H9 (cell line): Measurements from ENCODE around the gene BSG. TPM values are rescaled to one million over a fixed set of nuclear protein-coding genes. Genes with fewer than 3 reads are reported as not detected.
"Not testable (repeated sequence)": the region's sequence is repeated elsewhere in the genome, so short reads cannot be mapped to it uniquely, and the experiment has no call there.

Experiments
- DNase-seq: peaks from one replicate; pipeline ENCODE4 v3.0.0-alpha.2; 2017
- H2AFZ ChIP-seq: one replicate; pipeline ENCODE4 v1.6.1; 2013; ENCODE audit warnings: mild to moderate bottlenecking, low read length, control low read depth, moderate library complexity
- H2AK5ac ChIP-seq: 2 replicates; pipeline ENCODE4 v1.6.1; 2013; ENCODE audit warnings: low read length, control low read depth, mixed read lengths; ENCODE audit not compliant: insufficient read length
- H2BK120ac ChIP-seq: one replicate; pipeline ENCODE4 v1.6.1; 2013; ENCODE audit warnings: low read depth, mild to moderate bottlenecking, low read length, control low read depth, inconsistent platforms; ENCODE audit not compliant: poor library complexity, severe bottlenecking
- H2BK12ac ChIP-seq: 2 replicates; pipeline ENCODE4 v1.6.1; 2013; ENCODE audit warnings: low read length, control low read depth, mixed read lengths, low read depth; ENCODE audit not compliant: insufficient read length
- H2BK15ac ChIP-seq: 2 replicates; pipeline ENCODE4 v1.6.1; 2013; ENCODE audit warnings: low read depth, low read length, control low read depth
- H2BK20ac ChIP-seq: one replicate; pipeline ENCODE4 v1.6.1; 2013; ENCODE audit warnings: low read depth, mild to moderate bottlenecking, low read length, control low read depth, inconsistent platforms; ENCODE audit not compliant: poor library complexity, severe bottlenecking
- H2BK5ac ChIP-seq: 2 replicates; pipeline ENCODE4 v1.6.1; 2013; ENCODE audit warnings: low read length, control low read depth, mixed read lengths; ENCODE audit not compliant: insufficient read length
- H3K14ac ChIP-seq: 2 replicates; pipeline ENCODE4 v1.6.1; 2013; ENCODE audit warnings: low read length, control low read depth; ENCODE audit not compliant: insufficient read depth
- H3K18ac ChIP-seq: 2 replicates; pipeline ENCODE4 v1.6.1; 2013; ENCODE audit warnings: low read depth, mild to moderate bottlenecking, mixed read lengths, low read length, control low read depth; ENCODE audit not compliant: insufficient read length
- H3K23ac ChIP-seq: 2 replicates; pipeline ENCODE4 v1.6.1; 2013; ENCODE audit warnings: low read length, control low read depth, mixed read lengths, low read depth; ENCODE audit not compliant: insufficient read length
- H3K23me2 ChIP-seq: 2 replicates; pipeline ENCODE4 v1.6.1; 2013; ENCODE audit warnings: low read depth, mild to moderate bottlenecking, mixed read lengths, low read length, control low read depth; ENCODE audit not compliant: insufficient read length, poor library complexity, severe bottlenecking
- H3K27ac ChIP-seq: 2 replicates; pipeline ENCODE4 v1.5.1; 2013; ENCODE audit warnings: low read length, control low read depth, mixed read lengths, low read depth; ENCODE audit not compliant: insufficient read length
- H3K27me3 ChIP-seq: 2 replicates; pipeline ENCODE4 v1.6.1; 2013; ENCODE audit warnings: low read length, control low read depth, inconsistent platforms; ENCODE audit not compliant: insufficient read depth
- H3K4ac ChIP-seq: 2 replicates; pipeline ENCODE4 v1.6.1; 2013; ENCODE audit warnings: low read depth, mild to moderate bottlenecking, control low read depth, inconsistent platforms, low read length, moderate library complexity
- H3K4me1 ChIP-seq: 2 replicates; pipeline ENCODE4 v1.6.1; 2013; ENCODE audit warnings: low read length, control low read depth, inconsistent platforms; ENCODE audit not compliant: insufficient read depth
- H3K4me2 ChIP-seq: 2 replicates; pipeline ENCODE4 v1.6.1; 2013; ENCODE audit warnings: low read length, control low read depth, mixed read lengths; ENCODE audit not compliant: insufficient read length, insufficient read depth
- H3K56ac ChIP-seq: 2 replicates; pipeline ENCODE4 v1.6.1; 2013; ENCODE audit warnings: low read depth, mild to moderate bottlenecking, mixed read lengths, low read length, control low read depth; ENCODE audit not compliant: insufficient read length
- H3K79me1 ChIP-seq: 2 replicates; pipeline ENCODE4 v1.6.1; 2013; ENCODE audit warnings: low read depth, mild to moderate bottlenecking, moderate library complexity, low read length, control low read depth, inconsistent platforms; ENCODE audit not compliant: insufficient read depth, poor library complexity, severe bottlenecking
- H3K79me2 ChIP-seq: 2 replicates; pipeline ENCODE4 v1.6.1; 2013; ENCODE audit warnings: low read length, control low read depth, inconsistent platforms; ENCODE audit not compliant: insufficient read depth
- H3K9ac ChIP-seq: 2 replicates; pipeline ENCODE4 v1.6.1; 2013; ENCODE audit warnings: low read length, control low read depth, mixed read lengths; ENCODE audit not compliant: insufficient read length; ENCODE audit errors: extremely low read depth
- H3K9me3 ChIP-seq: one replicate; pipeline ENCODE4 v1.6.1; 2013; ENCODE audit warnings: low read depth, low read length, inconsistent platforms; ENCODE audit not compliant: control insufficient read depth
- H3T11ph ChIP-seq: one replicate; pipeline ENCODE4 v1.6.1; 2013; ENCODE audit warnings: mild to moderate bottlenecking, low read length, control low read depth, inconsistent platforms
- H4K20me1 ChIP-seq: one replicate; pipeline ENCODE4 v1.6.1; 2013; ENCODE audit not compliant: control insufficient read depth, insufficient read length, insufficient read depth
- H4K5ac ChIP-seq: 2 replicates; pipeline ENCODE4 v1.6.1; 2013; ENCODE audit warnings: low read depth, mild to moderate bottlenecking, mixed read lengths, low read length, control low read depth; ENCODE audit not compliant: insufficient read length
- H4K8ac ChIP-seq: replicated peaks from 2 replicates; pipeline ENCODE4 v1.6.1; 2013; ENCODE audit warnings: low read length, control low read depth, mixed read lengths, low read depth; ENCODE audit not compliant: insufficient read length
- H4K91ac ChIP-seq: 2 replicates; pipeline ENCODE4 v1.6.1; 2013; ENCODE audit warnings: low read depth, mild to moderate bottlenecking, moderate library complexity, mixed read lengths, low read length, control low read depth; ENCODE audit not compliant: insufficient read length
- H3K27ac Mint-ChIP-seq, 3 experiments: 2 replicates in 2 of 3; 3 replicates in 1 of 3; pipeline ENCODE4 v1.8.0; 2020 to 2021; ENCODE audit warnings: mixed read lengths in 3 of 3, mild to moderate bottlenecking in 1 of 3, moderate library complexity in 1 of 3
- H3K27me3 Mint-ChIP-seq: 2 replicates; pipeline ENCODE4 v1.8.0; 2021; ENCODE audit warnings: low read depth, mild to moderate bottlenecking, moderate library complexity, mixed read lengths
- H3K36me3 Mint-ChIP-seq, 3 experiments: 2 replicates in 2 of 3; 3 replicates in 1 of 3; pipeline ENCODE4 v1.8.0; 2020 to 2021; ENCODE audit warnings: low read depth in 3 of 3, mixed read lengths in 3 of 3; ENCODE audit not compliant: insufficient read depth in 1 of 3
- H3K4me1 Mint-ChIP-seq, 2 experiments: 2 replicates each; pipeline ENCODE4 v1.8.0; 2020; ENCODE audit warnings: mixed read lengths in 2 of 2
- H3K4me3 Mint-ChIP-seq, 2 experiments: 2 replicates in 1 of 2; 3 replicates in 1 of 2; pipeline ENCODE4 v1.8.0; 2020 to 2021; ENCODE audit warnings: mild to moderate bottlenecking in 2 of 2, mixed read lengths in 2 of 2, moderate library complexity in 1 of 2
- H3K9me3 Mint-ChIP-seq, 2 experiments: 2 replicates in 1 of 2; 3 replicates in 1 of 2; pipeline ENCODE4 v1.8.0; 2020; ENCODE audit warnings: mild to moderate bottlenecking in 2 of 2, mixed read lengths in 2 of 2, moderate library complexity in 1 of 2
- WGBS: extraction: QIAGEN DNeasy Blood & Tissue Kit; methylation state at CpG from one replicate; pipeline ENCODE4 v1.1.7; 2013; ENCODE audit warnings: missing lambda C conversion rate, low lambda C conversion rate, mixed read lengths; ENCODE audit not compliant: insufficient read length; ENCODE audit errors: extremely low coverage; 5-methylcytosine and 5-hydroxymethylcytosine counted together
- total RNA-seq: library from RNA; stranded (reverse); gene quantifications from 2 replicates; pipeline ENCODE4 v1.2.1, GENCODE V29; 2021

Gene BSG
- total RNA-seq, 1 experiment from 2014 or later, result 715 TPM

GRCh38 chr19:603779-604178 is 31.4 kb downstream of the BSG start:
- not testable (repeated sequence) for H3K4ac ChIP-seq, H3K4me1 ChIP-seq, H3K23ac ChIP-seq, H2BK5ac ChIP-seq, H2AK5ac ChIP-seq, H2BK15ac ChIP-seq, H3K4me2 ChIP-seq, H3T11ph ChIP-seq, H3K4me3 Mint-ChIP-seq, H3K18ac ChIP-seq, H2AFZ ChIP-seq, H3K14ac ChIP-seq, H4K91ac ChIP-seq, H2BK120ac ChIP-seq, H3K4me1 Mint-ChIP-seq, H3K79me1 ChIP-seq, H4K20me1 ChIP-seq, H3K9me3 ChIP-seq, H2BK12ac ChIP-seq, H4K5ac ChIP-seq, H3K23me2 ChIP-seq, H3K79me2 ChIP-seq, H3K27me3 ChIP-seq, H3K36me3 Mint-ChIP-seq, DNase-seq, H4K8ac ChIP-seq, H3K9ac ChIP-seq, H3K27ac ChIP-seq, H3K27ac Mint-ChIP-seq, H3K56ac ChIP-seq, H2BK20ac ChIP-seq
- Mint-ChIP-seq H3K27me3 (peaks cover 12% of the 10 kb centered on the region), H3K9me3 (peaks cover 29 to 37% of the 10 kb centered on the region in 2 experiments)
- no CpG with 5 or more reads among the region's 20 CpGs for WGBS
